A549 treated with Hydrocortisone at 1 μM for 4 hours (cell line): Measurements from ENCODE around the gene UBA5. TPM values are rescaled to one million over a fixed set of nuclear protein-coding genes. Genes with fewer than 3 reads are reported as not detected.

Source experiments
- total RNA-seq: library from RNA; stranded (reverse); fragments of 200-300 nt; extraction: Qiagen RNA extraction; gene quantifications from 5 replicates; pipeline ENCODE4 v1.2.3, GENCODE V29; 2022

UBA5 gene
- total RNA-seq = 22.0 to 32.0 TPM (median 23.6 TPM) in 5 replicates

GRCh38 chr3:132660052-132660810 lies at the start of gene UBA5:
TSS of gene UBA5 (plus strand) at chr3:132660329. CDS start at chr3:132660538, 209 bp downstream.

GRCh38 chr3:132659365-132660051 lies 621 bp upstream of the UBA5 start, which contains the start of gene ACAD11:
TSS of gene ACAD11 (minus strand) at chr3:132659809. CDS start at chr3:132659751, 58 bp downstream.

GRCh38 chr3:132722165-132723023 lies 62.3 kb downstream of the UBA5 start, which contains the start of gene NPHP3:
TSS of gene NPHP3 (minus strand) at chr3:132722409. CDS start at chr3:132722355, 54 bp downstream.

Other genes starting within 250 kb of the UBA5 start
- 11.9 to 16.1 TPM (median 12.6 TPM) in 5 replicates for gene DNAJC13, start 242.8 kb upstream of the UBA5 start, total RNA-seq
- not detected in 5 replicates for gene ACKR4, start 63.1 kb upstream of the UBA5 start, total RNA-seq
- gene ACAD11, start 520 bp upstream of the UBA5 start, total RNA-seq = 3.9 to 8.0 TPM (median 4.2 TPM) in 5 replicates
- gene NPHP3, start 62.1 kb downstream of the UBA5 start, total RNA-seq = 6.6 to 8.9 TPM (median 8.6 TPM) in 5 replicates